SK-N-SH (cell line): ENCODE results near the gene USHBP1.

Experiments
- GABPA ChIP-seq: IDR thresholded peaks from 2 replicates; pipeline ENCODE4 v1.4.0; 2012; ENCODE audit warnings: low read depth, mild to moderate bottlenecking
- POLR2AphosphoS5 ChIP-seq: IDR thresholded peaks from 2 replicates; pipeline ENCODE4 v1.6.1; 2012; ENCODE audit warnings: low read depth, low read length
- RFX5 ChIP-seq: IDR thresholded peaks from 2 replicates; pipeline ENCODE4 v1.6.1; 2012; ENCODE audit warnings: mild to moderate bottlenecking, improper control_type of control experiment, low read length
- TAF1 ChIP-seq: IDR thresholded peaks from 2 replicates; pipeline ENCODE4 v1.6.1; 2012; ENCODE audit warnings: low read depth, mild to moderate bottlenecking, low read length, moderate library complexity, borderline replicate concordance
- TF ChIP-seq, protein P1 (sequence below): IDR thresholded peaks from 2 replicates; pipeline ENCODE4 v1.6.1; 2012; ENCODE audit warnings: mild to moderate bottlenecking, low read depth, low read length, moderate library complexity
- TF ChIP-seq, protein P2 (sequence below): fragments of 200-600 bp; sonication (generic); IDR thresholded peaks from 2 replicates; pipeline ENCODE4 v1.6.1; 2017; ENCODE audit warnings: antibody characterized with exemption, mild to moderate bottlenecking, moderate library complexity

DNA sequence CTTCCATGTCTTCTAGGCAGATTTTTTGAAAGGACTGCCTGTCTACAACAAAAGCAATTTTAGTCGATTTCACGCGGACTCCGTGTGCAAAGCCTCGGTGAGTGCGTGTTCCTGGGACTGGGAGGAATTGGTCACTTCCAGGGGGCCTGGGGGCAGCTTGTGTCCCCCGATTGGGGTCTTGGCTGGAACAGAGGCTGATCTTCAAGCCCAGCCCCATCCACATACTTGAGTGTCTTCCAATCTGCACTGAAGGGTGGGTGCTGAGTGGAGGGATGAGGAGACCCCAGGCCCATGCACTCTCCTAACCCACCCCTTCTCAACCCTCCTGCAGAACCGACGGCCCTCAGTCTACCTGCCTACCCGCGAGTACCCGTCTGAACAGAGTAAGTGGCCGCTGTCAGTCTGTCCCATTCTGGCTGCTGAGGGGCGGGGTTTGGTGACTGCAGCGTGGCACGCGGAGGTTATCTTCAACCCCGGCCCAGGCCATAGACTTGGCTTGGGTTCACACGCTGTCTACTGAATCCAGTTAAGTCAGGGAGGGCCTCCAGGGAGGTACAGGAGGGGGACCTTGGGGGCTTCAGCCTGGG is 49.6 kb upstream of the USHBP1 start:
- no peak for TF ChIP-seq POLR2AphosphoS5
- TF ChIP-seq, protein P1, sequence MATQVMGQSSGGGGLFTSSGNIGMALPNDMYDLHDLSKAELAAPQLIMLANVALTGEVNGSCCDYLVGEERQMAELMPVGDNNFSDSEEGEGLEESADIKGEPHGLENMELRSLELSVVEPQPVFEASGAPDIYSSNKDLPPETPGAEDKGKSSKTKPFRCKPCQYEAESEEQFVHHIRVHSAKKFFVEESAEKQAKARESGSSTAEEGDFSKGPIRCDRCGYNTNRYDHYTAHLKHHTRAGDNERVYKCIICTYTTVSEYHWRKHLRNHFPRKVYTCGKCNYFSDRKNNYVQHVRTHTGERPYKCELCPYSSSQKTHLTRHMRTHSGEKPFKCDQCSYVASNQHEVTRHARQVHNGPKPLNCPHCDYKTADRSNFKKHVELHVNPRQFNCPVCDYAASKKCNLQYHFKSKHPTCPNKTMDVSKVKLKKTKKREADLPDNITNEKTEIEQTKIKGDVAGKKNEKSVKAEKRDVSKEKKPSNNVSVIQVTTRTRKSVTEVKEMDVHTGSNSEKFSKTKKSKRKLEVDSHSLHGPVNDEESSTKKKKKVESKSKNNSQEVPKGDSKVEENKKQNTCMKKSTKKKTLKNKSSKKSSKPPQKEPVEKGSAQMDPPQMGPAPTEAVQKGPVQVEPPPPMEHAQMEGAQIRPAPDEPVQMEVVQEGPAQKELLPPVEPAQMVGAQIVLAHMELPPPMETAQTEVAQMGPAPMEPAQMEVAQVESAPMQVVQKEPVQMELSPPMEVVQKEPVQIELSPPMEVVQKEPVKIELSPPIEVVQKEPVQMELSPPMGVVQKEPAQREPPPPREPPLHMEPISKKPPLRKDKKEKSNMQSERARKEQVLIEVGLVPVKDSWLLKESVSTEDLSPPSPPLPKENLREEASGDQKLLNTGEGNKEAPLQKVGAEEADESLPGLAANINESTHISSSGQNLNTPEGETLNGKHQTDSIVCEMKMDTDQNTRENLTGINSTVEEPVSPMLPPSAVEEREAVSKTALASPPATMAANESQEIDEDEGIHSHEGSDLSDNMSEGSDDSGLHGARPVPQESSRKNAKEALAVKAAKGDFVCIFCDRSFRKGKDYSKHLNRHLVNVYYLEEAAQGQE: no peak
- TF ChIP-seq, protein P2, sequence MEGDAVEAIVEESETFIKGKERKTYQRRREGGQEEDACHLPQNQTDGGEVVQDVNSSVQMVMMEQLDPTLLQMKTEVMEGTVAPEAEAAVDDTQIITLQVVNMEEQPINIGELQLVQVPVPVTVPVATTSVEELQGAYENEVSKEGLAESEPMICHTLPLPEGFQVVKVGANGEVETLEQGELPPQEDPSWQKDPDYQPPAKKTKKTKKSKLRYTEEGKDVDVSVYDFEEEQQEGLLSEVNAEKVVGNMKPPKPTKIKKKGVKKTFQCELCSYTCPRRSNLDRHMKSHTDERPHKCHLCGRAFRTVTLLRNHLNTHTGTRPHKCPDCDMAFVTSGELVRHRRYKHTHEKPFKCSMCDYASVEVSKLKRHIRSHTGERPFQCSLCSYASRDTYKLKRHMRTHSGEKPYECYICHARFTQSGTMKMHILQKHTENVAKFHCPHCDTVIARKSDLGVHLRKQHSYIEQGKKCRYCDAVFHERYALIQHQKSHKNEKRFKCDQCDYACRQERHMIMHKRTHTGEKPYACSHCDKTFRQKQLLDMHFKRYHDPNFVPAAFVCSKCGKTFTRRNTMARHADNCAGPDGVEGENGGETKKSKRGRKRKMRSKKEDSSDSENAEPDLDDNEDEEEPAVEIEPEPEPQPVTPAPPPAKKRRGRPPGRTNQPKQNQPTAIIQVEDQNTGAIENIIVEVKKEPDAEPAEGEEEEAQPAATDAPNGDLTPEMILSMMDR: no peak
- no peak for TF ChIP-seq TAF1
- TF ChIP-seq GABPA: no peak
- TF ChIP-seq RFX5: no peak
